Measurements from ENCODE around the gene PCDH12.

Gene PCDH12

GRCh38 chr5:141958113-141958512 is at the start of gene PCDH12:
Gene PCDH12 (minus strand): TSS chr5:141958202. CDS start chr5:141957851, 351 bp downstream.
- no peak for DNase-seq (ENCODE audit: low spot score)

GRCh38 chr5:142007237-142007544 is 49.2 kb upstream of the PCDH12 start:
- no peak for DNase-seq (ENCODE audit: low spot score)

- no peak for DNase-seq (ENCODE audit: low spot score)
Measured at GRCh38 chr5:142006363-142007236, 48.6 kb upstream of the PCDH12 start.

GRCh38 chr5:142003266-142003800 is 45.3 kb upstream of the PCDH12 start:
- no peak for DNase-seq (ENCODE audit: low spot score)

- peak; percentile 57 for DNase-seq (ENCODE audit: low spot score)
Measured at GRCh38 chr5:142000704-142001484, 42.9 kb upstream of the PCDH12 start.

- no peak for DNase-seq (ENCODE audit: low spot score)
Measured at GRCh38 chr5:142000173-142000572, 42.2 kb upstream of the PCDH12 start.

GRCh38 chr5:141997358-141997960 is 39.5 kb upstream of the PCDH12 start:
- DNase-seq (ENCODE audit: low spot score): no peak

- DNase-seq (ENCODE audit: low spot score): no peak
Measured at GRCh38 chr5:141995656-141996055, 37.7 kb upstream of the PCDH12 start.

- DNase-seq (ENCODE audit: low spot score): no peak
Measured at GRCh38 chr5:141994511-141995136, 36.6 kb upstream of the PCDH12 start.

GRCh38 chr5:141992349-141992963 is 34.5 kb upstream of the PCDH12 start:
- peak; percentile 88 for DNase-seq (ENCODE audit: low spot score)

GRCh38 chr5:141989720-141990119 is 31.7 kb upstream of the PCDH12 start:
- DNase-seq (ENCODE audit: low spot score): no peak

- DNase-seq (ENCODE audit: low spot score): no peak
Measured at GRCh38 chr5:141986072-141986471, 28.1 kb upstream of the PCDH12 start.

- DNase-seq (ENCODE audit: low spot score): no peak
Measured at GRCh38 chr5:141982626-141983025, 24.6 kb upstream of the PCDH12 start.

GRCh38 chr5:141978389-141978788 is 20.4 kb upstream of the PCDH12 start:
- no peak for DNase-seq (ENCODE audit: low spot score)

GRCh38 chr5:141976176-141976575 is 18.2 kb upstream of the PCDH12 start:
- no peak for DNase-seq (ENCODE audit: low spot score)

- DNase-seq (ENCODE audit: low spot score): peak; percentile 22
Measured at GRCh38 chr5:141973871-141974595, 16.0 kb upstream of the PCDH12 start.

- peak; percentile 14 for DNase-seq (ENCODE audit: low spot score)
Measured at GRCh38 chr5:141969783-141970771, 12.1 kb upstream of the PCDH12 start.

GRCh38 chr5:141968914-141969608 is 11.1 kb upstream of the PCDH12 start, which contains the start of gene RNF14:
Gene RNF14 (plus strand): TSS chr5:141969105. CDS start chr5:141973589, 4,484 bp downstream.
- peak; percentile 91 for DNase-seq (ENCODE audit: low spot score)

GRCh38 chr5:141966963-141967333 is 8.9 kb upstream of the PCDH12 start:
- no peak for DNase-seq (ENCODE audit: low spot score)
